ENCODE measurements around the gene FAM168A.

DNA sequence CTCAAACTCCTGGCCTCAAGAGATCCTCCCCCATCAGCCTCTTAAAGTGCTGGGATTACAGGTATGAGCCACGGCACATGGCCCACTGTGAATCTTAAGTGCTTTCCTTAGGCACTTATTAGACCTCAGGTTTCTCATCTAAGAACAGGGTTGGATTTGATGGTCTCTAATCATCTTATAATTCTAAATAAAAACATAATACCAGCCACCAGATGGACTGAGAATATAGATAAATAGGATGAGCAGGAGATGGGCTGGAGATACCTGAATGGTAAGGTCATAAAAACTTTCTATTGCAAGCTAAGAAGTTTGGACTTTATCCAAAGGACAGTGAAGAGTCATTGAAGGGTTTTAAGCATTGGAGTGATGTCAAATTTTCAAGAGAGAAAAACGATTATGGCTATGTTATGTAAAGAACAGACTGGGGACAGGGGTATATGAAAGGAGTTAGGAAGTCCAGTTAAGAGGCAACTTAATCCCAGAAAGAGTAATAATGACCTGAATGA, 136.5 kb downstream of the FAM168A start:
- no peak for TF ChIP-seq EZH2 (IDR thresholded peaks at IDR 0.05; ENCODE audit: low read length, missing control alignments)
- TF ChIP-seq, protein P1, sequence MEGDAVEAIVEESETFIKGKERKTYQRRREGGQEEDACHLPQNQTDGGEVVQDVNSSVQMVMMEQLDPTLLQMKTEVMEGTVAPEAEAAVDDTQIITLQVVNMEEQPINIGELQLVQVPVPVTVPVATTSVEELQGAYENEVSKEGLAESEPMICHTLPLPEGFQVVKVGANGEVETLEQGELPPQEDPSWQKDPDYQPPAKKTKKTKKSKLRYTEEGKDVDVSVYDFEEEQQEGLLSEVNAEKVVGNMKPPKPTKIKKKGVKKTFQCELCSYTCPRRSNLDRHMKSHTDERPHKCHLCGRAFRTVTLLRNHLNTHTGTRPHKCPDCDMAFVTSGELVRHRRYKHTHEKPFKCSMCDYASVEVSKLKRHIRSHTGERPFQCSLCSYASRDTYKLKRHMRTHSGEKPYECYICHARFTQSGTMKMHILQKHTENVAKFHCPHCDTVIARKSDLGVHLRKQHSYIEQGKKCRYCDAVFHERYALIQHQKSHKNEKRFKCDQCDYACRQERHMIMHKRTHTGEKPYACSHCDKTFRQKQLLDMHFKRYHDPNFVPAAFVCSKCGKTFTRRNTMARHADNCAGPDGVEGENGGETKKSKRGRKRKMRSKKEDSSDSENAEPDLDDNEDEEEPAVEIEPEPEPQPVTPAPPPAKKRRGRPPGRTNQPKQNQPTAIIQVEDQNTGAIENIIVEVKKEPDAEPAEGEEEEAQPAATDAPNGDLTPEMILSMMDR (conservative IDR thresholded peaks at IDR 0.05 in 1 of 2, IDR thresholded peaks at IDR 0.05 in 1 of 2; ENCODE audit: low read depth in 1 of 2, low read length in 2 of 2) = no peak
